OCI-LY1 (cell line): ENCODE results near the gene NOX5.

Experiments
- CTCF ChIP-seq: fragments of 200-600 bp; sonication (generic), shearing (Covaris generic); IDR thresholded peaks from 2 replicates; pipeline ENCODE4 v1.5.1; 2017; ENCODE audit warnings: mild to moderate bottlenecking, antibody characterized with exemption, low read length, moderate library complexity, mixed read lengths
- EZH2 ChIP-seq: fragments of 200-600 bp; sonication (generic), shearing (Covaris generic); IDR thresholded peaks from 2 replicates; pipeline ENCODE4 v1.8.0; 2017; ENCODE audit warnings: borderline replicate concordance, mixed run types, mild to moderate bottlenecking, antibody characterized with exemption, low read length, moderate library complexity, mixed read lengths

GRCh38 chr15:69014454-69014853 lies at the start of gene NOX5:
- TF ChIP-seq CTCF (no peak), EZH2 (no peak)
